Right lung (tissue), 5 donors: ENCODE results near the gene CD4. TPM values are rescaled to one million over a fixed set of nuclear protein-coding genes. Genes with fewer than 3 reads are reported as not detected.

Experiments
- DNase-seq, 2 donors: peaks; one replicate each; pipeline ENCODE4 v3.0.0-alpha.2; 2013
- polyA plus RNA-seq, 5 donors: library from polyadenylated mRNA; unstranded; fragments of 120-200 nt; gene quantifications; one replicate each; pipeline versions ENCODE4 v1.2.1 to v1.2.3, GENCODE V29; 2013; ENCODE audit warnings: inconsistent platforms in 1 of 5, low replicate concordance in 1 of 5; ENCODE audit not compliant: insufficient read length in 5 of 5, insufficient read depth in 1 of 5

Gene CD4
- polyA plus RNA-seq, 5 donors: 73.5 to 108 (median 89.3) TPM

- DNase-seq: no peak
Observed at GRCh38 chr12:6775185-6776174, 13.8 kb upstream of the CD4 start.

- DNase-seq: no peak
Observed at GRCh38 chr12:6777386-6777785, 11.9 kb upstream of the CD4 start.

- DNase-seq: no peak
Observed at GRCh38 chr12:6778217-6778573, 11.1 kb upstream of the CD4 start.

GRCh38 chr12:6778574-6779550 lies 10.5 kb upstream of the CD4 start:
- peak; percentile 90 to 94 for DNase-seq

GRCh38 chr12:6779708-6780432 lies 9.5 kb upstream of the CD4 start:
- DNase-seq: no peak

GRCh38 chr12:6780573-6780972 lies 8.8 kb upstream of the CD4 start:
- DNase-seq: no peak

GRCh38 chr12:6782119-6782518 lies 7.2 kb upstream of the CD4 start:
- DNase-seq: no peak

GRCh38 chr12:6782850-6783566 lies 6.3 kb upstream of the CD4 start:
- no peak for DNase-seq

GRCh38 chr12:6783828-6784227 lies 5.5 kb upstream of the CD4 start:
- DNase-seq: no peak

GRCh38 chr12:6784296-6784695 lies 5.0 kb upstream of the CD4 start:
- no peak for DNase-seq

GRCh38 chr12:6784761-6785160 lies 4.6 kb upstream of the CD4 start:
- DNase-seq: no peak

- no peak for DNase-seq
Observed at GRCh38 chr12:6786416-6787094, 2.8 kb upstream of the CD4 start.

GRCh38 chr12:6787309-6787708 lies 2.0 kb upstream of the CD4 start:
- DNase-seq: no peak

GRCh38 chr12:6790496-6791150 lies 1.3 kb downstream of the CD4 start:
- no peak for DNase-seq

- DNase-seq: no peak
Observed at GRCh38 chr12:6791931-6792520, 2.7 kb downstream of the CD4 start.

GRCh38 chr12:6792522-6793201 lies 3.3 kb downstream of the CD4 start:
- peak in 1 of 2 donors; percentile 58 for DNase-seq

- no peak for DNase-seq
Observed at GRCh38 chr12:6795088-6795487, 5.8 kb downstream of the CD4 start.

GRCh38 chr12:6796576-6796975 lies 7.2 kb downstream of the CD4 start:
- no peak for DNase-seq

GRCh38 chr12:6799147-6799546 lies 9.8 kb downstream of the CD4 start:
- DNase-seq: no peak
